HG03097 (cell line): ENCODE data around the gene CACNA1G.

Source experiments
- ATAC-seq: cut with Tn5 transposase; IDR thresholded peaks from one replicate; pipeline ENCODE4 v1.9.1; 2021; ENCODE audit not compliant: unreplicated experiment, low FRiP score

The CACNA1G gene

DNA sequence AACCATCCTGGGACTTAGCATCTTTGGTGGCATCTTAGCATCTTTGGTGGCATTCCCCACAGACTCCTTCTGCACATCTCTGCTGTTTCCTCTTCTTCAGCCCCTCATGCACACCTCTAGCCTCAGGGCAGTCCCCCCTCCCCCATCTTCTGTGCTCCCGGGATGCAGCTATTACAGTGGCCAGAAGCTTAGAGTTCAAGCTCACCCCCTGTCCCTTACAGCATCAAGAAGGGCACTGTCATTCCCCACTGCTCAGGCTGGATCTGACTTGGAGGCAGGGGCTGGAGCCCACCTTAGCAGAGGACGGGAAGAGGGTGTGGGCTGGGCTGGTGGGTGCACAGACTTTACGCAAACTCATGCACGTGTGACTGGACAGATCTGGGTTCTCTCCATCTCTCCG lies 27.3 kb upstream of the CACNA1G start:
- no peak for ATAC-seq

DNA sequence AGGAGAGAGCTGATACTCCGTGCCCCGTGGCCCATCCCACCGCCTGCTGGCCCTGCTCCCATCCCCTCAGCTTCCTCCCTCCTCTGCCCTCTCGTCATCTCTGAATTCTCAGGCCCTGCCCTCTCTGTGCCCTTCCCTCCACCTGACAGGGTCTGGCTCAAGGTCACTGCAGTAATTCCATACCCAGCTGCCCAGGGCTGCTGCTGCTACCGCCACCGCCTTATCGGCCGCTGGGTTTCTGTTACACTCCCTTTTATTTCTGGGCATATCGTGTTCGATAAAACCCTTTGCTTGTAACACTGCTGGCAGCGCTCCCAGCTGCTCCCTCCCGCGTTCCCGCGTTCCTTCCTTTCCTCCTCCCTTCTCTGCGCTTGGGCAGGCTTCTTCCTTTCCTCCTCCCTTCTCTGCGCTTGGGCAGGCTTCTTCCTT lies 26.8 kb upstream of the CACNA1G start:
- ATAC-seq: no peak

DNA sequence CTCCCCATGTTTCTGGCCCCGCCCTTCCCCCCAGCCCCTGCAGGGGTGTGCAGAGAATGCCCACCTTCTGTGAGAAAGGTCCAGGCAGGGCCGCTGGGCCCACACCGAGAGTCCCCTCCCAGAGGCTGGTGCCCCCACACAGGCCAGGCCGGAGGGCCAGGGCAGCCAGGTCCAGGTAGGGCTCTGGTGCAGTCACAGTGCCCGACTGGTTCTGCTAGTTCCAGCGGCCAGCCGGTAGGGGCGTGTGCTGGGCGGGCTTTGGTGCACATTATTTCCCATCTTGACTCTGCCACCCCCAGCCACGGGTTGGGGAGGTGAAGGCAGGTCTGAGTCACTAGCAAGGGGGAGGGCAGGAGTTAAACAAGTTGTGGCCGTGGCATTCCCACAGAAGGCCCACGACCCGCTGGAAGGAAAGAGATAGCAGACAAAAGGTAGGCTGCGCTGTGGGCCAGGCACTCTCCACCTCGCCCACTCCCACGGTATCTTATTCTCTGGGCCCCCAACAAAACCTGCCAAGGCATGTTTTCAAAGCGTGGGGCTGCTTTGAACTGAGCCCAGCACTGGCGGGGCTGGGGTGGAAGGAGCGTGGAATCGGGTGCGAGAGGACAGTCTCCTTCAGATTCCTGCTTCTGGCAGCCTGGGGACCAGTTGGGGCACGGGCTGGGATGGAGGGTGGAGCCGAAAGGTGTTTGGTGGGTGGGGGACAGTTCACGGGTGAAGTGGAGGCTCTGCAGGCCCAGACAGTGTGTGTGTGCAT lies 26.1 kb upstream of the CACNA1G start:
- ATAC-seq: no peak

DNA sequence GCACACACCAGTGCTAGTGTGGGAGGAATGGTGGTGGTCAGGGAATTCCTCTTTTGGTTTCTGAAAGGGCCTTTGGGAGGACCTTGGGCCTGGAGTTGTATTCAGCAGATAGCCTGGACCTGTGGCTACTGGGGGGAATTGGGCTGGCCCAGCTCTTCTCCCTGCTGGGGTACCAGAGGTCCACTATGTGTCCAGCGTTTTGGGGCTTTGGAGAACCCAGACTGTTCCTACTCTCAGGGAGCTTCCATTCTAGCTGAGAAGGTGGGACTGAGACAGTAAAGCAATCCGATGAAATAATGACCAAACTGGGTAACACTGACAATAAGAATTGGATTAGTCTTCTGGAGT lies 25.6 kb upstream of the CACNA1G start:
- ATAC-seq: no peak

DNA sequence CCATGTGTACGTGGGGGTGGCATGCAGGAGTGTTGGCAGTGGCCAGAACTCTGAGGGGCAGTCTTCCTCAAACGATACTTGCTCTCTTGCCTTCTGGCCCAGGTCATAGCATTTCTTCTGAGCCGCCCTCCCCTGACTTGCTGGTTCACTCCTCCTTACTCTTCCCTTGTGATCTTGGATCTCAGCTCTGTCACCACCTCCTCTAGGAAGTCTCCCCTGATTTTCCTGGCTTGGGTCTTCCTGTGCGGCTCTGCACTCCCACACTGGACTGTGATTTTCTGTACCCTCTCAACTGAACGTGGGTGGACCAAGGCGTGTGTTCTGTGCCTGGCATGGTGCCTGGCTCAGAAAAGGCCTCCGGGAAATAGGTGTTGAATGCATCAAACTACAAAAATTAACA lies 25.1 kb upstream of the CACNA1G start:
- no peak for ATAC-seq

DNA sequence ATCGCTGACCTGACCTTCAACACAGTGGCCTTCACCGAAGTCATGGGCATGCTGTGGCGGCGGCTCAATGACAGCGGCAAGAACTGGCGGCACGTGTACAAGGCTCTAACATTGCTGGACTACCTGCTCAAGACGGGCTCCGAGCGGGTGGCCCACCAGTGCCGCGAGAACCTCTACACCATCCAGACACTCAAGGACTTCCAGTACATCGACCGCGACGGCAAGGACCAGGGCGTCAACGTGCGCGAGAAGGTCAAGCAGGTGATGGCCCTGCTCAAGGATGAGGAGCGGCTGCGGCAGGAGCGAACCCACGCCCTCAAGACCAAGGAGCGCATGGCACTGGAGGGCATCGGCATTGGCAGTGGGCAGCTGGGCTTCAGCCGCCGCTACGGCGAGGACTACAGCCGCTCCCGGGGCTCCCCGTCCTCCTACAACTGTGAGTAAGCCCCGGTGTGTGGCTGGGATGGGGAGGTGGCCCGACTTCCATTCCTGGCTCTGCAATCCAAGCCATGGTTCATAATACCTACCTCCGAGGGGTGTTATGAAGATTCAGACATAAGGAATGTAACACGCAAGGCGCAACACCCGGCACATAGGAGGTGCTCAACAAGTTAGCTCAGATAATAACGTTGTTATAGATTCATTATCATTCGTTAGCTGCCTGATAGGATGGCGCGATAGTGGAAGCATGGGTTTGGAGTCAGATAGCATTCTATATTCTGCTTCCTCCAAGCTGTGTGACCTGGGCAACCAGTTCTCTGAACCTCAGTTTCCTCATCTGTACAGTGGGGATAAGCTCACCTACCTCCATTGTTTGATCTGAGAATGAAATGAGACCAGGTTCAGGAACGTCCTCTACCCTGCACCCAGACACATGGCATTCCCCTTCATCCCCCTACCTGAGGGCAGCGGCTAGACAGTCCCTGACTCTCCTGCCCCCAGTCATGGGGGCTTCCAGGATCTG lies 23.6 kb upstream of the CACNA1G start:
- ATAC-seq: no peak

GRCh38 chr17:50537721-50538548 lies 22.6 kb upstream of the CACNA1G start:
- no peak for ATAC-seq

DNA sequence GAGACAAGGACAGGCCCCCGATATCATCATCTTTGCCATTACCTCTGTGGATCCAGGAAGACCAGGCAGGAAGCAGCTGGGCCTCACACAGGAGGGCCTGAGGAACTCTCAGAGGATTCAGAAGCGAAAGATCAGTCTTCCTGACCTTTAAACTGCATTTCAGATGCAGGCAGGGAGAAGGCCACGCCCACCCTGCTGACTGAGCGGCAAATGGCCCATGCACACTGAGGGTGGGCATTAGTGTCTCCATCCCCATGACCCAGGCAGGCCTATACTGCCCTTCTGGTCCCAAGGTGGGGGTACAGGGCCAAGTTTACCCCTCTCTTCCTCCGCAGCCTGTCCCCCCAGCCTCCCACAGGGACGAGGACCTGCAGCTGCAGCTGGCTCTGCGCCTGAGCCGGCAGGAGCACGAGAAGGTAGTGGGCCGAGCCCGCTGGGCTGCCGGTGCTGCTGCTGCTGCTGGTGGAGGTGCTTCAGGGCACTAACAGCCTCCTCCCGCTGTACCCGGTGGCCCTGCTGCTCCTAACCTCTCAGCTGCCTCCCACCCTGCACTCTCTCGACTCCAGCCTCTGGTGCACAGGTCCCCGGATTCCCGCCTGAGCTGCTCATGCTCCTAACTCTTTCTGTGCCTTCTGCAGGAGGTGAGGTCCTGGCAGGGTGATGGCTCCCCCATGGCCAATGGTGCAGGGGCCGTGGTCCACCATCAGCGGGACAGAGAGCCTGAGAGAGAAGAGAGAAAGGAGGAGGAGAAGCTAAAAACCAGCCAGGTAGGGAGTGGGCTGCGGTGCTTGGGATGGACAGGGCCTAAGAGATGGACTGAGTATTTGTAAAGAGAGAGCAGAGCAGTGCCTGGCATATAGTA lies 21.7 kb upstream of the CACNA1G start:
- ATAC-seq: no peak

DNA sequence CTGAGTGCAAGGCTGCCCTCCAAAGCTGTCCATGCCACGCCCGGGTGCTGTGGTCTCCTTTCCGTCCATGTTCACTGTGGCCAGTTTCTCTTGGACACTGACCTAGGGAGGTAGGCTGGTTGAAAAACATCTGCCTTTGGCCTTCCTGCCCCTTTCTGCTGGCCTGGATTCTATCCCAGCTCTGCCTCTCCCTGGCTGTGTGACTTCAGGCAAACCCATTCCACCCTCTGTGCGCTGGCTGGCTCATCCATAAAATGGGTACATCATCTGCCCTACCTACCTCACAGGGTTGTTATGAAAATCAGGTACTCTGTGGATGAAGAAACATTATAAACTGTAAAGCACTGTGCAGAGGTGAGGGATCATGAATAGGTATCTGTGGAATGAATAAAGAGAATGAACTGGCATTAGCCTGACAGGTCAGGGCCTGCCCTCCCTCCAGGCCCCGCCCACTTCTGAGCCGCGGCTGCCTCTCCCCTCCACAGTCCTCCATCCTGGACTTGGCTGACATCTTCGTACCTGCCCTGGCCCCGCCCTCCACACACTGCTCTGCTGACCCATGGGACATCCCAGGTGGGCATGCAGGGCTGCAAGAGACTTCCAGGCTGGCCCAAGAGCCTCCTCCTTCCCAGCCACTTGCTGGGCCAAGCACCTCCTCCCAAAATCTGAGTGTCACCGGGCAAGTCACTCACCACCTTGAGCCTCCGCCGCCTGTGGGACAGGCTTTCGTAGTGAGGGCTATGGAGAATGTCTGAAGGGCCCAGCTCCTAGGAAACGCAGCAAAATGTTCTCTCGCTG lies 20.6 kb upstream of the CACNA1G start:
- no peak for ATAC-seq

- no peak for ATAC-seq
These were observed 19.7 kb upstream of the CACNA1G start for GRCh38 chr17:50540560-50541401.

GRCh38 chr17:50541402-50541715 lies 19.2 kb upstream of the CACNA1G start:
- ATAC-seq: no peak

- ATAC-seq: peak; percentile 52
These were observed 18.5 kb upstream of the CACNA1G start for GRCh38 chr17:50541716-50542688.

GRCh38 chr17:50542795-50543774 lies 17.4 kb upstream of the CACNA1G start:
- ATAC-seq: no peak

DNA sequence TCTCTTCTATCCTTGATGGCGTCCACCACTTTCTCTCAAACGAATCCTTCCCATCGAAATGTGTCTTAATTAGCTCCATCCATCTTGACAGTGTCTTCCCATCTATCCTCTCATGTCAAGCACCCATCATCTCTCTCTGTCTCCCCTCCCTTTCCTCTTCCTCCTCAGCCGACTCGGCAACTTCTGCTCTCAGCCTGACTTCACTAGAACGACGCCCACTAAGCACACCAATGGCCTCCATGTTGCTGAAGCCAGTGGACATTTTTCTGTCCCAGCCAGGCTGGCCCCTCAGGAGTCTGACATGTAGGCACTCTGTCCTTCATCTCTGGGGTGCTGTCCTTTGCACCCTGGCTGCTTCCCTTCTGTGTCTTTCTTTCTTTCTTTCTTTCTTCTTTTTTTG lies 16.0 kb upstream of the CACNA1G start:
- no peak for ATAC-seq

GRCh38 chr17:50545311-50545710 lies 15.2 kb upstream of the CACNA1G start:
- no peak for ATAC-seq

DNA sequence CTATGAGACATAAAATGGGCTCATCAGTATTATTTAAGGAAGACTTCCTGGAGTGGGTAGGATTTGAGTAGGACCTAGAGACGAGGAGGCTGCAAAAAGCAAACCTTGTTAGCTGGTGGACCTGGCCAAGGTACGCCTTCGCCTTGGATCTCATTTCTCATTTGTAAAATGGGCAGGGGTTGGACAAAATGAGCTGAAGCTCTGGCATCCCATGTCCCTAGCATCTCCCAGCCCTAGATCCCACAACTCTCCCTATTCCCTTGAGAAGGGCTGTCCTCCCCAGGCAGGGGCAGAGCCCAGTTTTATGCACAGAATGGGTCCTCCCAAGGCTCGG lies 13.8 kb upstream of the CACNA1G start:
- ATAC-seq: no peak
